Left lung (tissue), 10 donors: ENCODE measurements around the gene SPINT2. TPM values are rescaled to one million over a fixed set of nuclear protein-coding genes. Genes with fewer than 3 reads are reported as not detected.

Experiments
- ATAC-seq: fragments of 200-7000 bp; cut with Tn5 transposase; one replicate; pipeline ENCODE4 v1.9.1; 2020; ENCODE audit warnings: moderate library complexity
- DNase-seq, 4 donors: peaks; one replicate each; pipeline ENCODE4 v3.0.0-alpha.2; 2013 to 2020
- H3K27ac ChIP-seq, 2 donors: fragments of 200-600 bp; sonication (generic) in 1 of 2; one replicate each; pipeline versions ENCODE4 v1.5.0 to v1.8.0; 2020 to 2021
- H3K27me3 ChIP-seq, 2 donors: fragments of 200-600 bp; sonication (generic) in 1 of 2; one replicate each; pipeline versions ENCODE4 v1.5.0 to v1.8.0; 2020 to 2021
- H3K36me3 ChIP-seq, 2 donors: fragments of 200-600 bp; sonication (generic) in 1 of 2; one replicate each; pipeline versions ENCODE4 v1.5.0 to v1.8.0; 2020 to 2021
- H3K4me1 ChIP-seq, 2 donors: fragments of 200-600 bp; one replicate each; pipeline ENCODE4 v1.8.0; 2021
- H3K4me3 ChIP-seq, 2 donors: fragments of 200-600 bp; sonication (generic) in 1 of 2; one replicate each; pipeline versions ENCODE4 v1.5.0 to v1.8.0; 2020 to 2021; ENCODE audit warnings: mild to moderate bottlenecking in 1 of 2
- H3K9me3 ChIP-seq, 2 donors: fragments of 200-600 bp; sonication (generic) in 1 of 2; one replicate each; pipeline versions ENCODE4 v1.5.0 to v1.8.0; 2020 to 2021
- intact Hi-C, 2 donors: fragments of 100-400 bp; cut with DNase I; formaldehyde crosslinking; loops; one replicate each; pipeline versions ENCODE4 v1.11.2 to v1.14.2; 2022
- polyA plus RNA-seq, 6 donors: library from polyadenylated mRNA; unstranded; fragments of 120-200 nt; gene quantifications; one replicate each; pipeline ENCODE4 v1.2.1, GENCODE V29; 2013; ENCODE audit not compliant: insufficient read length in 6 of 6
- total RNA-seq, 2 donors: library from RNA; stranded (reverse); fragmentation: NEBNext Ultra II Directional; extraction: Animal tissue kit (Norgen Biotek cat#: 25700); gene quantifications; one replicate each; pipeline ENCODE4 v1.2.1, GENCODE V29; 2021
- TF ChIP-seq, protein P1 (sequence below), 2 donors: fragments of 200-600 bp; sonication (generic) in 1 of 2; IDR thresholded peaks; one replicate each; pipeline versions ENCODE4 v1.5.0 to v1.8.0; 2021; ENCODE audit warnings: antibody characterized with exemption in 2 of 2
- donor health status: DM: no; HTN: yes; CAD: no.
- donor health status: DM: no; HTN: no; CAD: no.

SPINT2 gene
- total and polyA plus RNA-seq, 8 donors: 206 to 317 (median 218) TPM

DNA sequence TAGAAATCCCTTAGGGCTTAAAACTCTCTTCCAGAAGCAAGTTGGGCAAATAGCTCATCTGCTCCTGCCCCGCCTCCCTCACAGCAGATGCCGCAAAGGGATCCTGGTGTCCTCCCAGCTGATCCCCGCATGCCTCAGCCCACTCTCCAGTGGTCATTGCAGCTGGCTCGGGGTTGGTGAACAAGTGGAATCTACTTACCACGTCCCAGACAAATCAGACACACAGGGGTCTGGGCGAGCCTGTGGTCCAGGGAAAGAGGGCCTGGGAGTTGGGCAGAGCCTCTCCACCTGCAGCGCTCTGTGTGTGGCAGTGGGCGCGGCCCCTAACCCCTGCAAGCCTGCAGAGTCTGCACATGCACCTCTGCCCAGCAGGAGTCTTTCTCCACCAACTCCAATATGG, 28.9 kb downstream of the SPINT2 start:
- TF ChIP-seq, protein P1, sequence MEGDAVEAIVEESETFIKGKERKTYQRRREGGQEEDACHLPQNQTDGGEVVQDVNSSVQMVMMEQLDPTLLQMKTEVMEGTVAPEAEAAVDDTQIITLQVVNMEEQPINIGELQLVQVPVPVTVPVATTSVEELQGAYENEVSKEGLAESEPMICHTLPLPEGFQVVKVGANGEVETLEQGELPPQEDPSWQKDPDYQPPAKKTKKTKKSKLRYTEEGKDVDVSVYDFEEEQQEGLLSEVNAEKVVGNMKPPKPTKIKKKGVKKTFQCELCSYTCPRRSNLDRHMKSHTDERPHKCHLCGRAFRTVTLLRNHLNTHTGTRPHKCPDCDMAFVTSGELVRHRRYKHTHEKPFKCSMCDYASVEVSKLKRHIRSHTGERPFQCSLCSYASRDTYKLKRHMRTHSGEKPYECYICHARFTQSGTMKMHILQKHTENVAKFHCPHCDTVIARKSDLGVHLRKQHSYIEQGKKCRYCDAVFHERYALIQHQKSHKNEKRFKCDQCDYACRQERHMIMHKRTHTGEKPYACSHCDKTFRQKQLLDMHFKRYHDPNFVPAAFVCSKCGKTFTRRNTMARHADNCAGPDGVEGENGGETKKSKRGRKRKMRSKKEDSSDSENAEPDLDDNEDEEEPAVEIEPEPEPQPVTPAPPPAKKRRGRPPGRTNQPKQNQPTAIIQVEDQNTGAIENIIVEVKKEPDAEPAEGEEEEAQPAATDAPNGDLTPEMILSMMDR (IDR thresholded peaks at IDR 0.05): no peak
- Histone ChIP-seq H3K27ac (no peak overlapping the region), H3K36me3 (peaks cover 0 to 60% of the 10 kb centered on the region in 2 donors), H3K9me3 (no peaks in the 10 kb centered on the region), H3K27me3 (no peaks in the 10 kb centered on the region), H3K4me1 (peaks cover 5 to 14% of the 10 kb centered on the region in 2 donors), H3K4me3 (no peak overlapping the region)
- DNase-seq (peak in 1 of 4 donors; percentile 47), ATAC-seq (no peak)
- intact Hi-C loops: no loop called here

DNA sequence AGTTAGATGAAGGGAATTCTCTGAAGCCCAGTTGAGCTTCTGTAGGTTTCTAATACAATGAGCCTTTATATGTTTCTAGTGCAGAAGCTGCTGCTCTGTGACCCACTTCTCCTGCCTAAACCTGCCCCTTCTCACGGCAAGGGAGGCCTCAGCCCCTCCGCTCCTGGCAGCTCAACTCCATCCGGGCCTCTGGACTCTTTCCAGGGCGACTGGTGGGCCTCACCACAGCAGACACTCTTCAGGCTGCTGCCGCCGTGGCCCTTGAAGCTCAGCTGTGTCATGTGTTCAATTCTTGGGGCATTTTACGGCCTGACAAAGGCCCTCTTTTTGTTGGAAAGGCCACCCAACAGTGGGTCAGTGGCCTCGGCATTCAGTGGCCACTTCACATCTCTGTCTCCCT, 29.7 kb downstream of the SPINT2 start:
- Histone ChIP-seq H3K9me3 (no peaks in the 10 kb centered on the region), H3K4me1 (peaks cover 5 to 9% of the 10 kb centered on the region in 2 donors), H3K36me3 (peaks cover 0 to 52% of the 10 kb centered on the region in 2 donors), H3K4me3 (no peak overlapping the region), H3K27ac (no peak overlapping the region), H3K27me3 (no peaks in the 10 kb centered on the region)
- ATAC-seq (no peak), DNase-seq (peak in 1 of 4 donors; percentile 18)
- intact Hi-C loops: no loop called here
- TF ChIP-seq, protein P1 (IDR thresholded peaks at IDR 0.05): no peak

DNA sequence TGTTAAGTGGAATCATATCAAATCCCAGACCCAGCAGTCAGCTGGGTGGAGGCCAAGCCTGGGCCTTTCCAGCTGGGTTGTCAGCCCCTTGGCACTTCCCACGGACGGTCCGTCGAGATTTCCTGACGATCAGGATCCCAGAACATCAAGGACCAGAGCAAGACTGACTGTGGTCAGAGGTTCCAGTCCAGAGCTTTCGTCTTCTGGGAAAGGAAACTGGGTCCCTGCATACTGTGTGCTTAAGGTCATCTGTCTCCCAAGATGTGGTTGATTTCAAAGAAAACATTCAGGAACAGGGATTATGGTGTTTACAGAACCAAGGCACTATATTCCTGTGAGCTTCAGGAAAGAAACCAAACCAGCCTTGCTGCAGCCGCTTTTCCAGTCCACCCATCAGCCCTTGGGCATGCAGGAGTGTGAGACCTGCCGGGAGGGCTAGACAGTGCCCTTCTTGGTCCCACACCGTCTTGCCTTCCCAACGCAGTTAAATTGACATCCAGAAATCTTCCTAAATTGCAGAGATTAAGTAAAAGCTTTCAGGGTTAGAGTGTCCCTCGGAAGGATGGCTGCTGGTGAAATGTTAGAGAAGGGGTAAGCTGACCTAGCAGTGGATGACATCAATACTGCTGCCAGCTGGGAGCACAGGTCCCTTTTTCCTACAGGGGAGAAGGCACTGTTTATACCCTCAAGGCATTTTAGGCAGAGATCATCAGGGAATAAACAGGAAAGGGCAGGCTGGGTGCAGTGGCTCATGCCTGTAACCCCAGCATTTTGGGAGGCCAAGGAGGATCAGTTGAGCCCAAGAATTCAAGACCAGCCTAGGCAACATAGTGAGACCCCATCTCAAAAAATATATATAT, 34.7 kb downstream of the SPINT2 start:
- Histone ChIP-seq H3K4me3 (no peak overlapping the region), H3K4me1 (peaks cover 3 to 5% of the 10 kb centered on the region in 2 donors), H3K27me3 (no peaks in the 10 kb centered on the region), H3K27ac (peak overlapping the region in 1 of 2 donors; percentile 8), H3K9me3 (no peaks in the 10 kb centered on the region), H3K36me3 (peaks cover 0 to 6% of the 10 kb centered on the region in 2 donors)
- intact Hi-C loops: no loop called here
- peak in 1 of 4 donors; percentile 22 for DNase-seq
- no peak for ATAC-seq
- TF ChIP-seq, protein P1 (IDR thresholded peaks at IDR 0.05): no peak

DNA sequence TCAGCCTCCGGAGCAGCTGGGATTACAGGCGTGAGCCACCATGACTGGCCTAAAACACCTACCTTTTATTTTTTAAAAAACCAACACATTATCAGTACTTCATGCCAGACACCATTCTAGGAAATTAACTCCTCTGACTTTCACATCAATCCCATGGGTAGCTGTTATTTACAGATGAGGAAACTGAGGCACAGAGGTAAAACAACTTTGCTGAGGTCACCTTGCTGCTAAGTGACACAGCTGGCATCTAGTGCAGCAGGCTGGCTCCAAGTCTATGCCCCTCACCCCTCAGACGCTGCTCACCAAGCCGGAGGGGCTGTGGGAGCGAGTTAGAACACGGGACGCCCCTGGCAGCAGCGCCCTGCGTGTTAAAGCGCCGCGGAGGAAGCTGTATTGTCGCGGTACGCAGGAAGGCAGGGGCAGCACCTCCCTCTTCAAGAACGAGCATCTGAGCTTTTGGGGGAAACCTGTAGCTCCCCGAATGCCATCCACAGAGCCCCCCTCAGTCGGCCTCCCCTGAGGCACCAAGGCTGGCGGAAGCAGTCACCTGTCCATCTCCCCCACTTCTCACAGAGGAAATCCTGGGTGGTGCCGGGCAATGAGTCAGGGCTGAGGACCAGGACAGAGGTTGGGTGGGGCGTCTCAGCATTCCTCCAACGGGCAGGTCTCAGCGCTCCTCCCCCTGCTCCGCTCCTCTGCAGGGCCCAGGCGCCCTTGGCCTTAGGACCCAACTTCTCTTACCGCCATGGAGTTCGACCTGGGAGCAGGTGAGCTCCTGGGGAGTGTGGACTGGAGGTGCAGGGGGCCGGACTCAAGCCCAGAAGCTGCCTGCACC, 39.4 kb downstream of the SPINT2 start, which contains the start of gene C19orf33:
Gene C19orf33 (plus strand): TSS at position 735 of the 835 bp plus-strand sequence. CDS start 11 bp downstream, at position 746.
- peaks cover 5 to 14% of the 10 kb centered on the region in 2 donors for H3K4me1 ChIP-seq
- H3K9me3 ChIP-seq: no peaks in the 10 kb centered on the region
- intact Hi-C loops: no loop called here
- peak within 1 kb of the TSS; percentile 64 to 70 for H3K27ac ChIP-seq
- ATAC-seq: peak; percentile 90
- peaks cover 0 to 46% of the 10 kb centered on the region in 2 donors for H3K36me3 ChIP-seq
- DNase-seq: peak in 3 of 4 donors; percentile 56 to 88 (median 78)
- H3K4me3 ChIP-seq: peak within 1 kb of the TSS; percentile 25 to 44
- H3K27me3 ChIP-seq: no peaks in the 10 kb centered on the region
- TF ChIP-seq, protein P1 (IDR thresholded peaks at IDR 0.05): no peak
